Measurements from ENCODE around the gene MAPK1. TPM values are rescaled to one million over a fixed set of nuclear protein-coding genes. Genes with fewer than 3 reads are reported as not detected.

Gene MAPK1
- total RNA-seq, 4 donors from 2014 or later: 36.0 to 57.6 (median 45.0) TPM

- intact Hi-C loops (cut with DNase I): no loop called here
- Histone ChIP-seq H3K36me3 (peaks cover 0 to 8% (median 0%) of the 10 kb centered on the region in 3 donors), H3K27ac (no peak overlapping the region), H3K4me3 (no peak overlapping the region), H3K4me1 (peaks cover 0 to 15% (median 0%) of the 10 kb centered on the region in 3 donors), H3K9me3 (no peaks in the 10 kb centered on the region), H3K27me3 (no peaks in the 10 kb centered on the region)
- TF ChIP-seq CTCF (IDR thresholded peaks at IDR 0.05) (no peak), POLR2A (IDR thresholded peaks at IDR 0.05) (no peak)
- DNase-seq: no peak
- 63 to 66% methylated on average over 2 to 3 of the region's 3 CpGs for WGBS, 2 donors
These were observed 159.8 kb downstream of the MAPK1 start for GRCh38 chr22:21707677-21708076.

Small RNAs within 50 kb of the gene (small RNA-seq; reads per million reads assigned to genes)
- gene RN7SL280P (0 reads per million in 4 donors), gene RNA5SP493 (0 to 0.07 (median 0) reads per million in 4 donors)

Other genes starting within 250 kb of the MAPK1 start
- 10 to 100 TPM; 34.1 to 53.8 (median 39.6) TPM for gene YDJC, start 237.6 kb downstream of the MAPK1 start, total RNA-seq
- gene CCDC116, start 234.9 kb downstream of the MAPK1 start, total RNA-seq: 1 to 10 TPM in 1 of 4 donors, not detected in 3; 1.9 TPM
- gene SDF2L1, start 225.3 kb downstream of the MAPK1 start, total RNA-seq: 10 to 100 TPM; 19.6 to 29.7 (median 24.6) TPM
- 10 to 100 TPM; 20.9 to 53.6 (median 49.7) TPM for gene PPIL2, start 201.6 kb downstream of the MAPK1 start, total RNA-seq
- gene YPEL1, start 131.9 kb downstream of the MAPK1 start, total RNA-seq: 1 to 10 TPM in 3 of 4 donors, under 1 TPM in 1; 0.53 to 8.5 (median 3.0) TPM
- gene PPM1F, start 85.2 kb upstream of the MAPK1 start, total RNA-seq: 10 to 100 TPM; 22.2 to 39.7 (median 25.9) TPM
- gene TOP3B, start 115.1 kb upstream of the MAPK1 start, total RNA-seq: 10 to 100 TPM in 3 of 4 donors, 1 to 10 TPM in 1; 4.6 to 36.6 (median 23.4) TPM

Data from esophagus squamous epithelium (tissue), 5 donors.